Measurements from ENCODE around the gene TTC38.

TTC38 gene

DNA sequence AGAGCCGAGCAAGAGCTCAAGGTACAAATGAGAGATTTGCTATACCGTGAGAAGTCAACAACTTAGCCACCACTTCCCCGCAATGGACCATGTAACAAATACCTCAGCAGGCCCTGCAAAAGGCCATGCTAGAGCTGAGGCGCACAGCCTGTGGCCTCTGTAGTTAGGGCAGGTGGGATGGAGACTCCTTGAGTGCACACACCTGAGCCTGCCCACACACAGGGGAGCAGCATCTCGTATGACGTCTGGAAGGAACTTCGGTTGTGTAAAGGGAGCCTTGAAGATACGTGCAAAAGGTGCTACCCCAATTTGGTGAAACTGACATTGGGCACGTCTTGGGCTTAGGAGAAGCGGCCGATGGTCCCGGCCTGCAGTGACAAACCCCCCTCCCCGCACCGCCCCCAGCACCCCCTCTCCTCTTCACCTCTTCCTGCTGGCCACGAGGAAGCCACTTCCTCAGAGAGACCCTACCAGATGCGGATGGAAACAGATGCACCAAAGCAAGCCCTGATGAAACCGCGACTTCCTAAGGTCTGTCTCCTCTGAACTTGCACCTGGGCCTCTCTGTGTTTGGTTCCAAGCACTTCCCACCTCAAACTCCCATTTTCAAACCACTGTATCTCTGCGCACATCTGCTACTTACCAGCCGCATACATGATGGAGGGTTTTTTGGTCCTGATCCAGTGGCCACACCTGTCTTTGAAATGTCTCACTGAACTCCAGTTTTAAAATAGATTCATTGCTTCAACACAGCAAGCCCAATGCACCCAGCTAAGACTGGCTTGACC is 28.4 kb upstream of the TTC38 start:
- TF ChIP-seq, protein P1, sequence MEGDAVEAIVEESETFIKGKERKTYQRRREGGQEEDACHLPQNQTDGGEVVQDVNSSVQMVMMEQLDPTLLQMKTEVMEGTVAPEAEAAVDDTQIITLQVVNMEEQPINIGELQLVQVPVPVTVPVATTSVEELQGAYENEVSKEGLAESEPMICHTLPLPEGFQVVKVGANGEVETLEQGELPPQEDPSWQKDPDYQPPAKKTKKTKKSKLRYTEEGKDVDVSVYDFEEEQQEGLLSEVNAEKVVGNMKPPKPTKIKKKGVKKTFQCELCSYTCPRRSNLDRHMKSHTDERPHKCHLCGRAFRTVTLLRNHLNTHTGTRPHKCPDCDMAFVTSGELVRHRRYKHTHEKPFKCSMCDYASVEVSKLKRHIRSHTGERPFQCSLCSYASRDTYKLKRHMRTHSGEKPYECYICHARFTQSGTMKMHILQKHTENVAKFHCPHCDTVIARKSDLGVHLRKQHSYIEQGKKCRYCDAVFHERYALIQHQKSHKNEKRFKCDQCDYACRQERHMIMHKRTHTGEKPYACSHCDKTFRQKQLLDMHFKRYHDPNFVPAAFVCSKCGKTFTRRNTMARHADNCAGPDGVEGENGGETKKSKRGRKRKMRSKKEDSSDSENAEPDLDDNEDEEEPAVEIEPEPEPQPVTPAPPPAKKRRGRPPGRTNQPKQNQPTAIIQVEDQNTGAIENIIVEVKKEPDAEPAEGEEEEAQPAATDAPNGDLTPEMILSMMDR (IDR thresholded peaks at IDR 0.05; ENCODE audit: insufficient read depth, low read depth, low read length, missing control alignments) = no peak
- peak; percentile 18 for DNase-seq (ENCODE audit: low read depth)
- H3K4me3 ChIP-seq (ENCODE audit: low read depth, low read length) = no peak overlapping the region

DNA sequence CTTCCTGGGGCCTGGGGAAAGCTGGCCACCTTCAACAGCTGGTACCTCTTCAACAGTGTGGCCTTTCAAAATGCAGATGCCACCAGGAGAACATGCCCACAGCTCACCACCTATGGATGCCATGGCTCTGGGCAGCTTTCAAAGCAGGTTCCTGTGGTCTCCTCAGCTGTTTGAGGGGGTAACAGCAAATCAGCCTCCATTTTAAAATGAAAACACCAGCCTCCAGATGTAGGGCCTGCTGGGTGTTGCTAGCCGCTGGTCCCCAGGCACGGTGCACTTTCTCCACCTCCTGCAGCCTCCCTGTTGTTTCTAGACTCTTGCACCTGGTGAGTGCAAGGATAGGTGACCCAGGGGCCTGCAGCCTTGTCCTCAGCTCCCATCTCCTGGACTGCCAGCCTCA is 27.7 kb upstream of the TTC38 start:
- TF ChIP-seq, protein P1 (IDR thresholded peaks at IDR 0.05; ENCODE audit: insufficient read depth, low read depth, low read length, missing control alignments) = no peak

DNA sequence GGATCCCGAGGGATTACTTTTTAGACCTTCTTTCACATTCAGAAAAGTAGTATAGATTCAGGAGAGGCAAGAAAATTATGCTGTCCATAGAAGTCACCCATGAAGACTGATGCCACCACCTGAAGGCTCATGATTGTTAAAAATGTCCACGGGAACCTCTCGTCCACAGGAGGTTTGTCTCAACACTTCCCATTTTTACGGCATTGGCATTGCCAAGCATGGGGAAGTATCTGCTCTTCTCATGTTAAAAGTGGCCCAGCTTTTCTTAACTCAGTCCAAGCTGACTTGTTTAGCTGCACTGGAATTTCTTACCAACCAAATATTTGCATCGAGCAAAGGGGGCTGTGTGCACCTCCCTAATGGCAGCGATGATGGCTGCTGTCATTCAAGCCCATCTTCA is 27.3 kb upstream of the TTC38 start:
- DNase-seq (ENCODE audit: low read depth) = no peak
- TF ChIP-seq, protein P1 (IDR thresholded peaks at IDR 0.05; ENCODE audit: insufficient read depth, low read depth, low read length, missing control alignments) = no peak
- H3K4me3 ChIP-seq (ENCODE audit: low read depth, low read length) = no peak overlapping the region

More for the DNA sequence above, 27.7 kb upstream of the TTC38 start:
- no peak for DNase-seq (ENCODE audit: low read depth)
- no peak overlapping the region for H3K4me3 ChIP-seq (ENCODE audit: low read depth, low read length)

DNA sequence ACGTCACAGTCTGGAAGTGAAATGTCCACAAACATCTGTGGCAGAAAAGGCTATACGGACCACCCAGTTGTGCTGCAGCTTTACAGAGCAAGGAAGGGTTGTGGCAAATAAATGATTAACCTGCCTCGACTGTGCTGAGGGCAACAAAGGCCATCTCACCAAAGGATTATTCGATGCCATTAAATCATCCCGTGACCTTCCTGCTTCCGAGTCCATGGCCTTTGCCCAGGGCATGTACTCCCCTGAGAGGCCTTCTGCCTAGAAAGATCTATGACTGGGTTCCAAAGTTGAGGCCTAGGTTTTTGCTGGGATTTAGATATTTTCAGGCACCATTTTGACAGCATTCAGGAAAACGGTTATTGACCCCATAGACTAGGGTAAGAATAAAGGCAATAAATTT is 26.9 kb upstream of the TTC38 start:
- no peak overlapping the region for H3K4me3 ChIP-seq (ENCODE audit: low read depth, low read length)
- TF ChIP-seq, protein P1 (IDR thresholded peaks at IDR 0.05; ENCODE audit: insufficient read depth, low read depth, low read length, missing control alignments) = no peak
- DNase-seq (ENCODE audit: low read depth) = no peak

DNA sequence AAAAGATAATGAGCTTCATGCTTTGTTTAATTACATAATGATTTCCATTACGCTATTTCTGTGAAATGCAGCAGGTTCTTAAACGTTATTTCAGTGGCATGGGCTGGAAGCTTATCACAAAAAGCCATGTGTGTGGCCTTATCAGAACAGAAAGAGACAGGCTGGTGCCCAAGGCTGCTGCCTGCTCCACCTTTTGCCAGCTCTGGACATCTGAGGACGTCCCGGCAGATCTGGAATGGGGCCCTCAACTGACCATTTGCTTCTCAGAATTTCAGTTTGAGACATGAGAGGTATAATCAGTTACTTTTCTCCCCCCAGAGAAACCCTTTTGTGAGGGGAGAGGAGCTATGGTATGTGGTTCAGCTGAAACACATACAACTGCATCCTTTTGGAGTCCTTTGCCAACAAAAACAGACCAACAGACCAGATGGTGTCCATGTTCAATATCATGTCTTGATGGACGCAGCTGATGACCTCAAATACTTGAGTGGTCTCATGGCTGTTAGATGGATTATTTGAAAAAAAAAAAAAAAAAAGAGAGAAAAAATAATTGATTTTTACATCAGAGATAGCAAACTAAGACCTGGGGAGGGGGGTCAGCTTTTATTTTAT is 26.3 kb upstream of the TTC38 start:
- DNase-seq (ENCODE audit: low read depth) = no peak
- TF ChIP-seq, protein P1 (IDR thresholded peaks at IDR 0.05; ENCODE audit: insufficient read depth, low read depth, low read length, missing control alignments) = no peak
- H3K4me3 ChIP-seq (ENCODE audit: low read depth, low read length) = no peak overlapping the region

DNA sequence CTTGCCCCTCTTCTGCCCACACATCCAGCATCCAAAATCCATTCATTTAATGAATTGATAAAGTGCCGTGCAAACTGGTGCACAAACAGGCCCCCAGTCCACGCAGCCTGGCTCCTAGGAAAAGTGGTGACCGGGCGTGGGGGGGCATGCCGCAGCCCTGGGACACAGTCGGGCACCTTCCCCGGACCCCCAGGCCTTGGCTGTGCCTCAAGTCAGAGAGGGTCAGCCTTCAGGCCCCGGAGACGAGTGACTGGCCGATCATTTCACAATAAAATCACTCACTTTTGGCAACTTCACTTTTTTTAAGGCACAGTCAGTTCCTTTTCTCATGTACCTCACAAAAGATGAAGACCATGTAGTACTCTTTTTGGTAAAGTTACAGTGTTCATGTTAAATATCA is 25.7 kb upstream of the TTC38 start:
- TF ChIP-seq, protein P1 (IDR thresholded peaks at IDR 0.05; ENCODE audit: insufficient read depth, low read depth, low read length, missing control alignments) = no peak
- no peak overlapping the region for H3K4me3 ChIP-seq (ENCODE audit: low read depth, low read length)
- DNase-seq (ENCODE audit: low read depth) = no peak
